GM12878 (cell line): Measurements from ENCODE around the gene KRTAP5-8. TPM values are rescaled to one million over a fixed set of nuclear protein-coding genes. Genes with fewer than 3 reads are reported as not detected.

Experiments used
- ATAC-seq: fragments of 200-7000 bp; cut with Tn5 transposase; 3 replicates; pipeline ENCODE4 v1.9.1; 2020; ENCODE audit warnings: mild to moderate bottlenecking, moderate library complexity
- BruUV-seq: library from RNA; stranded (reverse); fragments of 400-500 nt; replicated peaks from 2 replicates; lab custom pipeline; 2021; lab: Mats Ljungman, UMichigan
- CTCF ChIA-PET: fragments of 300-600 bp; sonication (Branson Sonifier 250); formaldehyde crosslinking; extraction: SDS; loops from one replicate; lab custom pipeline; 2021; ENCODE audit warnings: inconsistent platforms; lab: Yijun Ruan, JAX
- POLR2A ChIA-PET: fragments of 350-600 bp; formaldehyde crosslinking; extraction: SDS; loops from one replicate; lab custom pipeline; 2021; ENCODE audit warnings: inconsistent platforms; lab: Charles Lee
- RAD21 ChIA-PET: fragments of 300-600 bp; sonication (Branson Sonifier 250); formaldehyde crosslinking; loops from one replicate; lab custom pipeline; 2023; ENCODE audit warnings: antibody characterized with exemption; ENCODE audit not compliant: unreplicated experiment; lab: Charles Lee
- SMC1A ChIA-PET: fragments of 300-600 bp; sonication (Branson Sonifier 250); formaldehyde crosslinking; loops from one replicate; lab custom pipeline; 2023; ENCODE audit not compliant: unreplicated experiment, uncharacterized antibody; lab: Charles Lee
- DNase-seq: peaks from one replicate; pipeline ENCODE4 v3.0.0-alpha.2; 2011; ENCODE audit warnings: low read depth, low spot score
- FAIRE-seq: peaks from 3 replicates; lab custom pipeline; 2011; peaks lifted over from hg19 to GRCh38; lab: Jason Lieb, UNC
- H2AFZ ChIP-seq: 2 replicates; pipeline ENCODE4 v1.6.0; 2011; ENCODE audit warnings: low read depth, low read length, control low read depth; ENCODE audit not compliant: control insufficient read depth
- H3K27ac ChIP-seq: 2 replicates; pipeline ENCODE4 v1.5.1; 2011; ENCODE audit warnings: control low read depth; ENCODE audit not compliant: control insufficient read depth, insufficient read depth
- H3K27me3 ChIP-seq, 2 experiments: replicated peaks in 1 of 2; 2 replicates each; pipeline versions ENCODE4 v1.6.0 to v1.6.1; 2011; ENCODE audit warnings: low read length in 1 of 2; ENCODE audit not compliant: control insufficient read depth in 2 of 2, insufficient read depth in 2 of 2
- H3K36me3 ChIP-seq, 2 experiments: 2 replicates each; pipeline ENCODE4 v1.5.1; 2011; ENCODE audit warnings: low read length in 1 of 2; ENCODE audit not compliant: control insufficient read depth in 2 of 2, insufficient read depth in 2 of 2
- H3K4me1 ChIP-seq: 2 replicates; pipeline ENCODE4 v1.6.1; 2011; ENCODE audit warnings: mild to moderate bottlenecking, low read length, moderate library complexity, mixed read lengths; ENCODE audit not compliant: control insufficient read depth, insufficient read depth
- H3K4me2 ChIP-seq: 2 replicates; pipeline ENCODE4 v1.6.0; 2011; ENCODE audit warnings: control low read depth; ENCODE audit not compliant: control insufficient read depth, insufficient read depth
- H3K4me3 ChIP-seq: fragments of 200-600 bp; sonication (generic); 2 replicates; pipeline ENCODE4 v1.5.1; 2016
- H3K79me2 ChIP-seq: 2 replicates; pipeline ENCODE4 v1.6.0; 2011; ENCODE audit warnings: low read length; ENCODE audit not compliant: control insufficient read depth, insufficient read depth
- H3K9ac ChIP-seq: 2 replicates; pipeline ENCODE4 v1.8.0; 2011; ENCODE audit warnings: low read length, control low read depth, mixed read lengths; ENCODE audit not compliant: control insufficient read depth, insufficient read depth
- H3K9me3 ChIP-seq: replicated peaks from 3 replicates; pipeline ENCODE4 v1.5.1; 2011; ENCODE audit warnings: mild to moderate bottlenecking, low read length; ENCODE audit not compliant: control insufficient read depth, insufficient read depth
- H4K20me1 ChIP-seq: 2 replicates; pipeline ENCODE4 v1.6.0; 2011; ENCODE audit not compliant: control insufficient read depth, insufficient read depth
- BCLAF1 ChIP-seq: fragments of 450-650 bp; IDR thresholded peaks from 2 replicates; pipeline ENCODE4 v1.6.1; 2017; ENCODE audit warnings: antibody characterized with exemption, mild to moderate bottlenecking, moderate library complexity
- BHLHE40 ChIP-seq, 2 experiments: fragments of 450-650 bp in 1 of 2; IDR thresholded peaks; 2 replicates each; pipeline ENCODE4 v1.6.1; 2011 to 2017; ENCODE audit warnings: low read depth in 2 of 2, borderline replicate concordance in 1 of 2, improper control_type of control experiment in 1 of 2, low read length in 1 of 2, mild to moderate bottlenecking in 1 of 2
- EED ChIP-seq: sonication (generic); IDR thresholded peaks from 2 replicates; pipeline ENCODE4 v1.6.1; 2016; ENCODE audit warnings: antibody characterized with exemption, low read depth
- HDAC2 ChIP-seq: fragments of 200-600 bp; sonication (generic); IDR thresholded peaks from 2 replicates; pipeline ENCODE4 v1.6.1; 2017
- NFIC ChIP-seq: IDR thresholded peaks from 2 replicates; pipeline ENCODE4 v1.6.1; 2012; ENCODE audit warnings: low read depth, mild to moderate bottlenecking, inconsistent platforms, low read length, moderate library complexity
- NFXL1 ChIP-seq: fragments of 450-650 bp; IDR thresholded peaks from 2 replicates; pipeline ENCODE4 v1.6.1; 2017; ENCODE audit warnings: antibody characterized with exemption, mild to moderate bottlenecking, borderline replicate concordance
- RBBP5 ChIP-seq: fragments of 200-600 bp; sonication (generic); conservative IDR thresholded peaks from 2 replicates; pipeline ENCODE4 v1.6.1; 2016
- SPI1 ChIP-seq: IDR thresholded peaks from 2 replicates; pipeline ENCODE4 v1.6.1; 2011; ENCODE audit warnings: low read depth, mild to moderate bottlenecking, low read length, moderate library complexity, borderline replicate concordance; ENCODE audit not compliant: insufficient read depth
- SRF ChIP-seq, 2 experiments: IDR thresholded peaks; 2 replicates each; pipeline ENCODE4 v1.6.1; 2011; ENCODE audit warnings: low read depth in 2 of 2, low read length in 2 of 2, mild to moderate bottlenecking in 1 of 2, moderate library complexity in 1 of 2
- WRNIP1 ChIP-seq: IDR thresholded peaks from 2 replicates; pipeline ENCODE4 v1.6.1; 2011; ENCODE audit warnings: low read depth, low read length, improper control_type of control experiment, borderline replicate concordance
- YBX1 ChIP-seq: fragments of 450-650 bp; IDR thresholded peaks from 2 replicates; pipeline ENCODE4 v1.6.1; 2016; ENCODE audit warnings: antibody characterized with exemption
- ZBTB4 ChIP-seq: fragments of 450-650 bp; formaldehyde crosslinking; IDR thresholded peaks from 2 replicates; pipeline ENCODE4 v1.4.0; 2022; ENCODE audit warnings: mild to moderate bottlenecking, moderate library complexity
- WGBS: methylation state at CpG from one replicate; pipeline ENCODE4 v1.1.6; 2016; ENCODE audit warnings: low lambda C conversion rate; ENCODE audit not compliant: insufficient replicate concordance, insufficient coverage; ENCODE audit errors: missing lambda C conversion rate; 5-methylcytosine and 5-hydroxymethylcytosine counted together
- in situ Hi-C: fragments of 300-500 bp; cut with MboI; formaldehyde crosslinking; loops from 9 replicates; pipeline ENCODE4 v1.14.3; 2018; ENCODE audit warnings: mixed read lengths
- intact Hi-C: fragments of 100-400 bp; cut with micrococcal nuclease; formaldehyde crosslinking; loops from one replicate; pipeline ENCODE4 v1.14.2; 2022; ENCODE audit not compliant: unreplicated experiment
- polyA plus RNA-seq, 11 experiments: library from polyadenylated mRNA; depleted of rRNA in 4 of 11; unstranded in 6 of 11; stranded (reverse) in 5 of 11; fragments of >200 nt; fragmentation: Nextera tagmentation in 4 of 11; fragmentation: Illumina TruSeq in 1 of 11; extraction: Ambion mirVana in 4 of 11; extraction: Trizol in 1 of 11; gene quantifications; 1 replicate in 1 of 11; 2 replicates in 10 of 11; pipeline versions ENCODE4 v1.2.1 to v1.2.3, GENCODE V29; 2011 to 2016; ENCODE audit warnings: inconsistent platforms in 2 of 11, missing spikeins in 2 of 11, low read depth in 1 of 11
- total RNA-seq, 4 experiments: library from RNA; depleted of rRNA in 3 of 4; stranded (reverse); fragments of >200 nt in 3 of 4; fragmentation: Illumina TruSeq in 1 of 4; extraction: Trizol in 1 of 4; gene quantifications; 2 replicates each; pipeline versions ENCODE4 v1.2.1 to v1.2.3, GENCODE V29; 2013 to 2021

Gene KRTAP5-8
- total and polyA plus RNA-seq, 10 of the 15 experiments (the other 5 are each of a cell fraction or from before 2014, with no cell fraction given), result 0.07 to 0.36 (median 0.13) TPM; not detected in 6

GRCh38 chr11:71498091-71498490, 39.7 kb upstream of the KRTAP5-8 start (continued):
- TF ChIP-seq BHLHE40 (IDR thresholded peaks at IDR 0.05; ENCODE audit: borderline replicate concordance in 1 of 2, low read depth in 2 of 2, low read length in 1 of 2), result no peak
- TF ChIP-seq SRF (IDR thresholded peaks at IDR 0.05; ENCODE audit: low read depth in 2 of 2, low read length in 2 of 2), result no peak
- no peak for TF ChIP-seq WRNIP1
- no peak for TF ChIP-seq RBBP5

- Histone ChIP-seq H3K4me2 (no peak overlapping the region), H3K27ac (no peak overlapping the region), H3K4me1 (no peaks in the 10 kb centered on the region), H3K36me3 (peaks cover 21 to 24% of the 10 kb centered on the region in 2 experiments), H3K9ac (no peak overlapping the region), H2AFZ (no peak overlapping the region), H3K79me2 (no peaks in the 10 kb centered on the region), H3K4me3 (no peak overlapping the region), H4K20me1 (no peaks in the 10 kb centered on the region; the same call in 1 of the 2 replicates), H3K27me3 (no peaks in the 10 kb centered on the region), H3K9me3 (no peaks in the 10 kb centered on the region; the same call in 2 of the 3 replicates)
- no peak for DNase-seq
- ChIA-PET RAD21 (no interaction called here), SMC1A (no interaction called here), POLR2A (no interaction called here), CTCF (no interaction called here)
- FAIRE-seq, result no peak
- in situ Hi-C loops (no loop called here), intact Hi-C loops (no loop called here)
- WGBS, result 90% methylated on average over 13 of the region's 13 CpGs
- TF ChIP-seq SPI1 (no peak), HDAC2 (no peak), YBX1 (no peak), NFIC (no peak), ZBTB4 (CRISPR knock-in tag) (no peak), BCLAF1 (no peak), NFXL1 (no peak), EED (no peak)
- ATAC-seq, result no peak
- no TSS peak for BruUV-seq
Measured at GRCh38 chr11:71499125-71499524, 38.7 kb upstream of the KRTAP5-8 start.
